NCI-H774 (cell line): Measurements from ENCODE around the gene POLD4.
A peak's percentile ranks its signal among the peaks of the same experiment; 100 is the strongest.
"Not testable (repeated sequence)": the region's sequence is repeated elsewhere in the genome, so short reads cannot be mapped to it uniquely, and the experiment has no call there.

Experiments used
- DNase-seq: peaks from one replicate; lab custom pipeline; 2025; lab: John Stamatoyannopoulos, UW

Gene POLD4

DNA sequence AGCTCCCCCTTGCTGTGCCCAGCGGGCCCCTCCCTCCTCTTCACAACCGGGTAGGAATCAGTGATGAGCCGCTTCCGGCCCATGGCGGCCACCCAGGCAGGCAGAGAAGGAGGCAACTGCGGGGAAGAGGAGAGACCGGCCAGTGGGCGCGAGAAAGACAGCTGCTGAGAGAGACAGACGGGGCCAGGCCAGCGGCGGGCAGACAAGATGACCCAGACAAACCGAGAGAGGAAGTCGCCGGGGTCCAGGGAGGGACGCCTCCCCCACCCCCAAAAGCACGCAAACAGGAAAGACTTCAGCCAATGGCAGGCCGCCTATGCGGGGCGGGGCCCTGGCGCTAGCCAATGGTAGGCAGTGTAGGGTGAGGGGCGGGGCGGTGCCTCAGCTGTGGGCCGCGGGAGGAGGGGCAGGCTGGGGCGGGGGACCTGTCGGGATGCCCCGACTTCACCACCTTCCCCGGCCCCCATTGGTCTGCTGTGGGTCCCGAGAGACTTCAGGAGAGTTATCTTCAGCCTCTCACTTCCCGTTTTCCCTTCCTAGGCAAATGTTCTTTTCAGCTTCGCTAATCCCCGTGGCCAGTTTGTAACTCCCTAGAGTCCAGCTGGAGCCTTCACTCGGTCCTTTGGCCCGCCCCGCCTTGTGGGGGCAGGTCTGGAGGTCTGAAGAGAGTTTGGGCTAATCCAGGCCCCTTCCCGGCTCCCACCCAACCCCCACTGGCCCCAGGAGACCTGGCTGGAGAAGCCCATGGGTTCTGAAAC lies at the start of gene POLD4:
TSS of gene POLD4 (minus strand) at position 230 of the 758 bp plus-strand sequence. CDS start at position 83, 147 bp downstream.
- DNase-seq: peak; percentile 90

- not testable (repeated sequence) for DNase-seq
Observed at GRCh38 chr11:67403085-67403484, 49.7 kb upstream of the POLD4 start.

GRCh38 chr11:67402192-67402839 lies 49.0 kb upstream of the POLD4 start:
- DNase-seq: not testable (repeated sequence)

DNA sequence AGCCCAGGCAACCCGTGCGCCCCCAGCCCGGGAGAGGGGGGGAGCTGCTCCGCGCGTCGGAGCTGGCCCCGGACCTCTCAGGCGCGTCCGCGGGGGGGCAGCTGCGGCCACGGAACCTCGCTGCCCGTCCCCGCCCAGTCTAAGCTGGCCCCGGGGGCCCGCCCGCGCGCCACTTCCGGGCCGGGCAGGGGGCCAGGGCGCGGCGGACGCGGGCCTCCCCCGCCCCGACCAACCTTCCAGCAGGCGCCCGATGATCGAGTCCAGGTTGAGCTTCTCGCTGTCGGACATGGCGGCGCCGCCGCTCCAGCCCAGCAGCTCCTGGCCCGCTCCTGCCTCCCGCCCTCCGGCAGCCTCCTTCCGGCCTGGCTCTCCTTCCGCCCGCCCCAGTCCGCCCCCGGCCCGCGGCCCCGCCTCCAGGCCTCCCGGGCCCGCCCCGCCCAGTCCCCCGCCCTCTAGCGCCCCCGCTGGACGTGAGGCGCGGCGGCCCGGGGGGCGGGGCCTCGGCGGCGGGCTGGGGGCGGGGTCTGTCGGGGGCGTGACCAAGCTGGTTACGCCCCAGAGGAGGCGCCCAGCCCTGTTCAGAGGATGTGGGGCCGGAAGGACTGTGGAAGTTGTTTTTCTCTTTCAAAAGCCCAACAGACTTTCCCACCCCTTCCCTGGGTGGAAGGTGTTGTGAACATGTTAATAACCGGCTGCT lies 48.3 kb upstream of the POLD4 start, which contains the start of gene PPP1CA:
TSS of gene PPP1CA (minus strand) at position 364 of the 697 bp plus-strand sequence. CDS start at position 288, 76 bp downstream.
- DNase-seq: peak; percentile 90

GRCh38 chr11:67400942-67401494 lies 47.7 kb upstream of the POLD4 start:
- DNase-seq: no peak

DNA sequence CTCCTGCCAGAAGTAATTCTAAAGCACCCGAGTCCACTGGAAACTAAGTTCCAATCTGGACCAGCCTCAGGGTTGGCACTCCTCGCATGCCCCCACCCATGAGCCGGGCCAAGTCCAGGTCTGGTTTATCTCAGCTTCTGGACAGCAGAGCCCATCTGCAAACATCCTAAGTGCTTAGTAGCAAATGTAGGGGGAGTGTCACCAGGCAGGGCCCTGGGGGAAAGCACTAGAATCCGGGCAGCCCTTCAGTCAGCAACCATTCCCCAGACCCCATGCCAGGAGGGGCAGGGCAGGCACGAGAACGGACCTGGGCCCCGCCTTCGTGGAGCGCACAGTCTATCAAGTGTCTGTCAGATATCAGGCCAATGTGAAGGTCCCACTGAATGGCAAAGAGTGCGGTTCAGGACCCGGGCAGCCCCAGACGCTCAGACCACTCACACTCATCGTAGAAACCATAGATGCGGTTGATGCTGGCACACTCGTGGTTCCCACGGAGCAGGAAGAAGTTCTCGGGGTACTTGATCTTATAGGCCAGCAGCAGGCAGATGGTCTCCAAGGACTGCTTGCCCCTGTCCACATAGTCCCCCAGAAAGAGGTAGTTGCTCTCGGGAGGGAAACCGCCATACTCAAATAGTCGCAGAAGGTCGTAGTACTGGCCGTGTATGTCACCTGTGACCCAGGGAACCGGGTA lies 47.0 kb upstream of the POLD4 start:
- no peak for DNase-seq

- DNase-seq: no peak
Observed at GRCh38 chr11:67398661-67399563, 45.6 kb upstream of the POLD4 start.

- no peak for DNase-seq
Observed at GRCh38 chr11:67397986-67398660, 44.8 kb upstream of the POLD4 start.

DNA sequence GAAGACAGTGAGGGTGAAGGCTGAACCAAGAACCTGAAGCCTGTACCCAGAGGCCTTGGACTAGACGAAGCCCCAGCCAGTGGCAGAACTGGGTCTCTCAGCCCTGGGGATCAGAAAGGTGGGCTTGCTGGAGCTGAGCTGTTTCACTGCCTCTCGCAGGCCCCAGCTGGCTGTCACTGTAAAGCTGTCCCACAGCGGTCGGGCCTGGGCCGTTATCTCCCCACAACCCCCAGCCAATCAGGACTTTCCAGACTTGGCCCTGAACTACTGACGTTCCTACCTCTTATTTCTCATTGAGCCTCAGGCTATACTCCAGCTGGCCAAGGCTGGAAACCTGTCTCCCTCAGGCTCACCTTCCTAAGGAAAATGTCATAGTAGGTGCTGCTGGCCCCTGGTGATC lies 44.2 kb upstream of the POLD4 start:
- DNase-seq: no peak

GRCh38 chr11:67396587-67397389 lies 43.4 kb upstream of the POLD4 start:
- DNase-seq: no peak

GRCh38 chr11:67396259-67396581 lies 42.9 kb upstream of the POLD4 start:
- DNase-seq: no peak

DNA sequence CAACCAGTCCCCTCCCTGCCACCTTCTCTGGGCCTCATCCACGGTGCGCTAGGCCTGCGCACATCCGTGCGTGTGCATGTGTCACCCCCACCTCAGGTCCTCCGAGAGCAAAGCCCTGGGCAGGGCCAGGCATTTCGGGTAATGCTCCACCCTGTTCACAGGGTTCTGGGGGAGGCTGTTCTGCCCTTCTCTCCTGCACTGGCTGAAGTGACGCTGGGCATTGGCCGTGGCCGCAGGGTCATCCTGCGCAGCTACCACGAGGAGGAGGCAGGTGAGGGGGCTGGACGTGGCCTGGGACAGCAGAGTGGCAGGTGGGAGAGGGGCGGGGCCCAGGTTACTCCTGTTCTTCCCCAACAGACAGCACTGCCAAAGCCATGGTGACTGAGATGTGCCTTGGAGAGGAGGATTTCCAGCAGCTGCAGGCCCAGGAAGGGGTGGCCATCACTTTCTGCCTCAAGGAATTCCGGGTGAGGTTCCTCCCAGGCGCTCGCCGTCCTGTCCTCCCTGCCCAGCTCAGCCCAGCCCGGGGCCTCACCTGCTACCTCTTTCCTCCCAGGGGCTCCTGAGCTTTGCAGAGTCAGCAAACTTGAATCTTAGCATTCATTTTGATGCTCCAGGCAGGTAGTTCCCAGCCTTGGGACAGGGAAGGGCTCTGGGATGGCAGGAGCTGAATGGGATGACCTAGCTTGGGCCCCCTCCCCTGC lies 42.4 kb upstream of the POLD4 start:
- no peak for DNase-seq

GRCh38 chr11:67393990-67394389 lies 40.6 kb upstream of the POLD4 start:
- DNase-seq: no peak

DNA sequence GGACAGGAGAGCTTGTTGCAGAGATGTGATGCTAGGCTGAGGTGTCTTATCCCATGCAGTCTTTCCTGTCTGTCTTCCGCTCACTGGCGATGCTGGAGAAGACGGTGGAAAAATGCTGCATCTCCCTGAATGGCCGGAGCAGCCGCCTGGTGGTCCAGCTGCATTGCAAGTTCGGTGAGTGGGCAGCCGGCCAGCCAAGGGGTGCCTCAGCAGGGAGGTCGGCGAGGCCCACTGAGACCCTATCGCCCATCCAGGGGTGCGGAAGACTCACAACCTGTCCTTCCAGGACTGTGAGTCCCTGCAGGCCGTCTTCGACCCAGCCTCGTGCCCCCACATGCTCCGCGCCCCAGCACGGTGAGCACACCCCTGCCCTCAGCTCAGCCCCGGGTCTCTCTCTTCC lies 40.1 kb upstream of the POLD4 start:
- no peak for DNase-seq

DNA sequence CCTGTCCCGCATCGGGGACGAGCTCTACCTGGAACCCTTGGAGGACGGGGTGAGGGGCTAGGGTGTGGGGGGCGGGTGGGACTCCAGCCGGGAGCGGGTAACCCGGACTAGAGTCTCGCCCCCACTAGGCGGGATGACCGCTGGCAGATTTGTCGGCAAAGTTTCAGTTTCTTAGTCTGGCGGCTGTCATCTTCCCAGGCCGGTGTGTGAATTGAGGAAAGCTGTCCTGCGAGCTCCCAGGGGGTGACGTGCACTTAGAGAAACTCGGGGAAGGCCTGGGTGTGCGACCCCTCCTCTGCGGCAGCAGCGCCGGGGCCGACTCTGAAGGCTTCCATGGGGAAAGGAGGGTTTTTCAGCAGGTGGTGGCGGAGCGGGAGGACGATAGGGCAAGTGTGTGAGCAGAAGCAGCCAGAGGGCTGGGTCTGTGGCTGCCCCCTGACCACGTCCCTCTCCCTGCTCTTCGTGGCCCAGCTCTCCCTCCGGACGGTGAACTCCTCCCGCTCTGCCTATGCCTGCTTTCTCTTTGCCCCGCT lies 38.9 kb upstream of the POLD4 start:
- no peak for DNase-seq

GRCh38 chr11:67391304-67392182 lies 38.2 kb upstream of the POLD4 start, which contains the start of gene RAD9A:
Gene RAD9A, plus strand, starts transcription at chr11:67391986. Its CDS starts 59 bp downstream, at chr11:67392045.
- DNase-seq: peak; percentile 95

- no peak for DNase-seq
Observed at GRCh38 chr11:67390947-67391303, 37.6 kb upstream of the POLD4 start.

- no peak for DNase-seq
Observed at GRCh38 chr11:67389477-67389876, 36.1 kb upstream of the POLD4 start.
